GM19043 (cell line): ENCODE data around the gene KDM4C.

Experiments used
- ATAC-seq: cut with Tn5 transposase; IDR thresholded peaks from one replicate; pipeline ENCODE4 v1.9.1; 2021; ENCODE audit warnings: low read depth; ENCODE audit not compliant: unreplicated experiment

KDM4C gene

DNA sequence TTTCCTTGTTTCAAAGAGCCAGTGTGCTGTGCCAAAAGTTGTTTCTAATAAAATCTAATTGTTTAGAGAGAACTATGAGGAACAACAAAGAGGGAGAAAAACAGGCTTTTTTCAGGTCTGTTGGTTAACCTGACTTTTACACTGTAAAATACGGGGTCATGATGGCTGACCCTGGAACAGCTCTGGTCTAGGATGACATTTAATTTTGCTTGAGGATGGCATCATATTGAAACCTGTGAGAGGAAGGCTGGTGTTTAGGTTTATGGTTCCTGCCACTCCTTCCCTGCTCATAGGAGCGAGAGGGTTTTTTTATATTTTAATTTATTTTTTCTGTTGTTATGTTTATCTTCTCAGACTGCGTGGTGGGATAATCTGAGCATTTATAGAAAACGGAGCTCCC lies 327.6 kb downstream of the KDM4C start:
- no peak for ATAC-seq

- no peak for ATAC-seq
These were observed 328.6 kb downstream of the KDM4C start for GRCh38 chr9:7086389-7086788.

DNA sequence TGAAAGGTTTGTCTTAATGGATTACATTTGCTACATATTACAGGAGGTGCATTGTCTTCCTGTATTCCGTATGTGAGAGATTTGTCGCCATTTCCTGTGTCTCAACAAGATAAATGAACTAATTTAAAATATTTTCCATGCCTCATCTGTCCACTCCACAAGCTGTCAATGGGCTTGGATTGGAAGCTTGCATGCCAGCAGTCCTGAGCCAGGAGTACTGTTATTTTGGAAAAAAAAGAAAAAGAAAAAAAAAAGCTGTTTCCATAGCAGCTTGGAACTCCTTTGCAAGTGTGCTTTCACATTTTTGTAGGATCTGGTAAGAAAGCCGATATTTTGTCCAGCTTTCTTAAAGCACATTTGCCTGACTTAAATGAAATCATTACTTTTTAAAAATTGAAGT lies 330.8 kb downstream of the KDM4C start:
- ATAC-seq = no peak

GRCh38 chr9:7089406-7090193 lies 331.8 kb downstream of the KDM4C start:
- no peak for ATAC-seq

- no peak for ATAC-seq
These were observed 335.3 kb downstream of the KDM4C start for GRCh38 chr9:7093040-7093439.

DNA sequence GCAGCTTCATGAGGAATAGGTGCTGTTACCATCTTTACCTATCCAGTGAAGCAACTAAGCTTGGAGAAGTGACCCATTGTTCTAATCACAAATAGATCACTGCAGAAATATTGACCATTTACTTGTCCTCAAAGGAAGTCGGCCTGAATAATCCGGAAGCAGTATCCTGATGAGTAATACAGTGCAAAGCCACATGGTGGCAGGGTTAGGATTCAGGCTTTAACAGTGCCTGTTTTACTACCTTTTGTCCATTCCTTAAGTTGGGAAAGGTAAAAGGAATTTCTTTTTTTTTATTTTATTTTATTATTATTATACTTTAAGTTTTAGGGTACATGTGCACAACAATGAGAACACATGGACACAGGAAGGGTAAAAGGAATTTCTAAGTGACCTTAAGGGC lies 336.3 kb downstream of the KDM4C start:
- ATAC-seq = no peak

GRCh38 chr9:7094576-7094975 lies 336.8 kb downstream of the KDM4C start:
- peak; percentile 6 for ATAC-seq

- peak; percentile 73 for ATAC-seq
These were observed 337.3 kb downstream of the KDM4C start for GRCh38 chr9:7095058-7095457.

GRCh38 chr9:7097040-7097715 lies 339.4 kb downstream of the KDM4C start:
- no peak for ATAC-seq

GRCh38 chr9:7097785-7098752 lies 340.3 kb downstream of the KDM4C start:
- no peak for ATAC-seq

DNA sequence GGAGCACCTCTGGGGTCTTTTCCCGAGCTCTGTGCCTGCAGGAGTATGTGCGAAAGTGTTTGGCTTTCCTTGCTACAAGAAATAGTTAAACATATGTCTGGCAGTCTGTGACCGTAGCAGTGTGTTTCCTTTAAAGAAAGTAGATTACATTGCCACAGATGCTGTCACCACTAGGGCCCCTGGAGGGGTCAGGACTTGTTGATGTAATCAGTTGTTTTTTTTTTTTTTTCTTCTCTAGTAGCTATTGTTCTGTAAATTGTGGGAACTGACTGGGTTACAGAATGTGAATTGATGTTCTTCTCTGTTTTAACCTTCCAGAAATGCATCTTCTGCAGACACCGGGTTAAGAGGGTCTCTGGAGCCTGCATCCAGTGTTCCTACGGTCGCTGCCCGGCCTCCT lies 345.6 kb downstream of the KDM4C start:
- no peak for ATAC-seq

DNA sequence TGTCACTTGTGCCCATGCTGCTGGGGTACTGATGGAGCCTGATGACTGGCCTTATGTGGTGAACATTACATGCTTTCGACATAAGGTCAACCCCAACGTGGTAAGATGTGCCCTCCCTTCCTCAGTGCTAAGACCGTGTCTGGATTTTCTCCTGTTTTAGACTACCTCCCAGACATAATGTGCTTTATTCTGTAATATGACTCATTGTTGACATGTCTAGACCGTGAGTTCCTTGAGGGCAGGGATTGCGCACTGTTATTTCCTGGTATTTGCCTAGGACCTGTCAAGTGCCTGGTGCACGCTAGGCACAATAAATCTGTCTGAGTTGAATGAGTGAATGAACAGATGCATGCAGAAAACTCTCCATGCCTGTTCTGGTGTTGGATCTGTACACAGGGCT lies 346.0 kb downstream of the KDM4C start:
- ATAC-seq = no peak

- no peak for ATAC-seq
These were observed 346.9 kb downstream of the KDM4C start for GRCh38 chr9:7104625-7105024.

DNA sequence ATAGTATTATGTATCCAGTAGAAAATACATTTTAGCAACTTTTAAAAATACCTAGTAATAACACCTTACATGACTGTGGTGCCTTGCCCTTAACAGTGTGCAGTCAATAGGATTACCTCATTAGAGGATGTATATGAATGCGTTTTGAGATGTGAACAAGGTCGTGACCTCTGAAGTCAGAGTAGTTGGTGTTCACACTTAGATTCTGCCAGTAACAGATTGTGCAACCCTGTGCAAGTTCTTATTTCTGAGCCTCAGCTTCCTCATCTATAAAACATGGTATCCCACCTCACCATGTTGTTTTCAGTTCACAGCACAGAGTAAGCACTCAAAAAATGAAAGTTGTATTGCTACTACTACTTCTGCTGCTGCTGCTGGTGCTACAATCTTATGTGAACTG lies 347.3 kb downstream of the KDM4C start:
- no peak for ATAC-seq

GRCh38 chr9:7108936-7109335 lies 351.2 kb downstream of the KDM4C start:
- no peak for ATAC-seq

GRCh38 chr9:7111413-7111812 lies 353.6 kb downstream of the KDM4C start:
- no peak for ATAC-seq

- no peak for ATAC-seq
These were observed 357.8 kb downstream of the KDM4C start for GRCh38 chr9:7115606-7116005.

DNA sequence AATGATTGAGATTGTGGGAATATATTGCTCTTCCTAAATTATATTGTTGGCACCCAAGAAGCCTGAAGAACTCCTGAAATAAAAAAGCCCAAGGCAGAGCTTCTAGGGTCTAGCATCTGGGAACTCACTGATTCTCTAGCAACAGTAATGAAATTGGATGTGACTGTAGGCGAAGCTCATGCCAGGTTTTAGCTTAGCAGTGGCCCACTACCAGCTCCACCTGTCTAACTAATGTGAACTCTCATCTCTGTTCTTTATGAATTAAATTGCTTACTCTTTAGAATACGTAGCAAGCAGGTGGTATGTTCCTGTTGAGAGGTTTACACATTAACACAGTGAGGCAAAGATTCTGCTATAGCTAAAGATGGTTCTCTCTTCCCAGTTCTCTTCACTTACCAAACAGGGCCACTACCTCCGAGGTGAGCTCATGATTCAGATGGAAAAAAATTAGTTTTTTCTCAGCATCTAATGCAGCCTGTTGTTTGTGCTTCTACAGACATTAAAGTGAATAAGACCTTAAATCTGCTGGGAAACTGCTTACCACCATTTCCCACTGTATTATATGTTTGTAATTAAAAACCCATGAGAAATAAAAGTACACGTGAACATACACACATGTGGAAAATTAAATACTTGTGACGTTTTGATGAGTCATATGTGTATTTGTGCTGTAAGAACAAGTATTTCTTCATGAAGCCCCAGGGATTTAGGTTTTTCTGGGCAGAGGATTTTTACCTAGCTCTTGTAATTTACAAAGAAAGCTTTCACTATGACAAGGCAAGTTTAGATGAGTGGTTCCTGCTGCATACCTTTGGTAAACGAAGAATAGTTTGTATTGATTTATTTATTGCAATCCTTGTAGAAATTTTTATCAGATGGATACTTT lies 360.1 kb downstream of the KDM4C start:
- peak; percentile 57 for ATAC-seq

- no peak for ATAC-seq
These were observed 360.9 kb downstream of the KDM4C start for GRCh38 chr9:7118633-7119032.

GRCh38 chr9:7119612-7120011 lies 361.8 kb downstream of the KDM4C start:
- ATAC-seq = no peak
